ENCODE measurements around the gene SH3GLB2.

SH3GLB2 gene

DNA sequence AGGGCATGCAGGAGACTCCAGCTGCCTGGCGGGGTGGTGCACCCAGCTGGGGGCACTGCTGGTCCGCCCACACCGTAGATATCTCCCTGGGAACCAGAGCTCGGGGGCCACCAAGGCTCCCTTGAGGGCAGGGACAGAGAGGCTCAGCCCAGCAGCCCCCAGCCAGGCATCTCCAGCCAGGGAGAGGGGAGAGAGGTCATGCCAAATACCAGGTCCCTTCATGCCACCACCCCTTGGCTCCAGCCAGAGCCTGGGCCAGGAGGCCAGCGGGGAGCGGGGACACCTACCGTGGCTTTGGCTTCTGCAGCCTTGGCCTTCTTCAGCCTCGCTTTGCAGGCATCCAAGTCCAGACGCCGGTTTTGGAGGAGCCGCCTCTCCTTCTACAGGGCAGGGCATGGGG, 14.0 kb downstream of the SH3GLB2 start:
- TF ChIP-seq, protein P1, sequence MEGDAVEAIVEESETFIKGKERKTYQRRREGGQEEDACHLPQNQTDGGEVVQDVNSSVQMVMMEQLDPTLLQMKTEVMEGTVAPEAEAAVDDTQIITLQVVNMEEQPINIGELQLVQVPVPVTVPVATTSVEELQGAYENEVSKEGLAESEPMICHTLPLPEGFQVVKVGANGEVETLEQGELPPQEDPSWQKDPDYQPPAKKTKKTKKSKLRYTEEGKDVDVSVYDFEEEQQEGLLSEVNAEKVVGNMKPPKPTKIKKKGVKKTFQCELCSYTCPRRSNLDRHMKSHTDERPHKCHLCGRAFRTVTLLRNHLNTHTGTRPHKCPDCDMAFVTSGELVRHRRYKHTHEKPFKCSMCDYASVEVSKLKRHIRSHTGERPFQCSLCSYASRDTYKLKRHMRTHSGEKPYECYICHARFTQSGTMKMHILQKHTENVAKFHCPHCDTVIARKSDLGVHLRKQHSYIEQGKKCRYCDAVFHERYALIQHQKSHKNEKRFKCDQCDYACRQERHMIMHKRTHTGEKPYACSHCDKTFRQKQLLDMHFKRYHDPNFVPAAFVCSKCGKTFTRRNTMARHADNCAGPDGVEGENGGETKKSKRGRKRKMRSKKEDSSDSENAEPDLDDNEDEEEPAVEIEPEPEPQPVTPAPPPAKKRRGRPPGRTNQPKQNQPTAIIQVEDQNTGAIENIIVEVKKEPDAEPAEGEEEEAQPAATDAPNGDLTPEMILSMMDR (IDR thresholded peaks at IDR 0.05; ENCODE audit: insufficient read depth, missing control alignments): no peak
- DNase-seq (ENCODE audit: insufficient read length, low spot score) (no peak), FAIRE-seq (no peak)

DNA sequence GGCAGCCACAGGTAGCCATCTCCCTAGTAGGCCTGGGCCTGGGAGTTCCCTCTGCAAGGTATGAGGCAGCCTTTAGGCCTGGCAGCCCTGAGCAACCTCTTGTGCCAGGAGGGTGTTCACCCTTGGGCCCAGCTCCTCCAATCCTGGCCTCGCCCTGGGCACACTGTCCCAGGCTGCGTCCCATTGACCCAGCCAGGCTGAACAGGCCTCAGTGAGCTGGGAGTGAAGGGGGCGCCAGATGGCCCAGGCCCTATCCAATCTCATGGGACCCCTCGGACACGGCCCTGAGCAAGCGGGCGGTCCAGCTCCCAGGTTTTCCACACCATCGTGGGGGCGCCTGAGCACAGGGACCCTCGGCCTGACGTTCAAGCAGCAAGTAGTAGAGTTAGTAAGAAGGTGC, 14.5 kb downstream of the SH3GLB2 start:
- no peak for FAIRE-seq
- TF ChIP-seq, protein P1 (IDR thresholded peaks at IDR 0.05; ENCODE audit: insufficient read depth, missing control alignments): no peak
- no peak for DNase-seq (ENCODE audit: insufficient read length, low spot score)

- FAIRE-seq (no peak), DNase-seq (ENCODE audit: insufficient read length, low spot score) (no peak)
- TF ChIP-seq, protein P1 (IDR thresholded peaks at IDR 0.05; ENCODE audit: insufficient read depth, missing control alignments): no peak
Measured at GRCh38 chr9:129012893-129013448, 15.2 kb downstream of the SH3GLB2 start.

- TF ChIP-seq, protein P1 (IDR thresholded peaks at IDR 0.05; ENCODE audit: insufficient read depth, missing control alignments): no peak
- FAIRE-seq (no peak), DNase-seq (ENCODE audit: insufficient read length, low spot score) (no peak)
Measured at GRCh38 chr9:129012343-129012742, 15.8 kb downstream of the SH3GLB2 start.

DNA sequence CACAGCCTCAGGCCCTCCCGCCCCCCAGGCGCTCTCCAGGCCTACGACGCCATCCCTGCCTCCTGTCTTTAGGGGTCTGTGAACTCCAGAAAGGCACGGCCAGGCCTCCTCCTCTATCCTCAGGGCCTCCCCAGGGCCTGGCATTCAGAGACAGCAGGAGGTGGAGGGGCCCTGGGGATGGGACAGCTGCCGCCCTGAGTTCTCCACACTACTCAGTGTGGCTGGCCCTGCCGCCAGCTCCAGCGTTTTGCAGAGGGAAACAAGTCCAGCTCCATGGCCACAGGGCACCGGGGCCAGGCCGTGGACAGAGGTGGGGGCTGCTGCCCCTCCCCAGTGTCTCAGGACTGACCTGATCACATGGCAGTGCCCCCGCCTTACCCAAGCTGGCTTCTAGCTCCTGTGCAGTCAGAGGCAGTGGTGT, 16.4 kb downstream of the SH3GLB2 start:
- DNase-seq (ENCODE audit: insufficient read length, low spot score) (no peak), FAIRE-seq (no peak)
- TF ChIP-seq, protein P1 (IDR thresholded peaks at IDR 0.05; ENCODE audit: insufficient read depth, missing control alignments): no peak

- FAIRE-seq: no peak
- TF ChIP-seq, protein P1 (IDR thresholded peaks at IDR 0.05; ENCODE audit: insufficient read depth, missing control alignments): no peak
- DNase-seq (ENCODE audit: insufficient read length, low spot score): no peak
Measured at GRCh38 chr9:129011170-129011569, 17.0 kb downstream of the SH3GLB2 start.

- TF ChIP-seq, protein P1 (IDR thresholded peaks at IDR 0.05; ENCODE audit: insufficient read depth, missing control alignments): no peak
- no peak for DNase-seq (ENCODE audit: insufficient read length, low spot score)
- FAIRE-seq: no peak
Measured at GRCh38 chr9:129010267-129010975, 17.7 kb downstream of the SH3GLB2 start.

Measured in D721Med (cell line).